ENCODE data around the gene LACTBL1. TPM values are rescaled to one million over a fixed set of nuclear protein-coding genes. Genes with fewer than 3 reads are reported as not detected.
A peak's percentile ranks its signal among the peaks of the same experiment; 100 is the strongest.

Gene LACTBL1
- total RNA-seq, 1 experiment from 2014 or later: 0.28 TPM

DNA sequence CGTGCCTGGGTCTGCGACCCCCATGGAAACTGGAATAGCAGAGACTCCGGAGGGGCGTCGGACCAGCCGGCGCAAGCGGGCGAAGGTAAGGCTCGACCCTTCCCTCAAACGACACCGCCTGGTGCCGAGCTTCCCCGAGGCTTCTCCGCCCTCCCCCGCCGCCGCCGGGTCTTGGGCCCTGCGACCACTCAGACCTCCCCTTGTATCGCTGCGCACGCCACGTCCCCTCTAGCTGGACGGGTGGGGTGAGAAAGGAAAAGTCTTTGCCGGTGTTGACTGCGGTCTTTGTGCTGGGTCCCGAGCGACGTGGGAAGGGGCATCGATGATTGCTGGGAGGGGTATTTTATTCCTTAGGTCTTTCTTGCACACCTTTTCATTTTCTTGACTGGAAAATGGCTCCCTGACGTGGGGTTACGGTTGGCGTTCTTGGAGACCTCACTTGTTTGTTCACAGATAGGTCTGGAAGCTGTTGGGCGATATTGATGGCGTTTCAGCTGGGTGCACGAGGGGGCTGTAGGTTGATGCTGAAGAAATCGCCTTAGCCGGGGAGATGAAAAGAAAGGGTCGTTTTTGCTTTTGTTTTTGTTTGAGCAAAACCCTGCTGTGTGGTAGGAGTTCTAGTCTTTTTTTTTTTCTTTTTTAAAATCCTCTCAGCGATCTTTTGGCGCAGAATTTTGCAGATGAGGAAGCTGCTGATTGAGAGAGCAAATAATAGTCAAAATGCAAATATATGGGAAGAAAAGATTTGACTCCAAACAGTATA, 47.4 kb upstream of the LACTBL1 start:
- Histone ChIP-seq H3K36me3 (ENCODE audit: low read depth) (peaks cover 24% of the 10 kb centered on the region; the same call in 1 of the 2 replicates), H3K9me2 (ENCODE audit: insufficient read depth) (no peaks in the 10 kb centered on the region), H2AFZ (peak overlapping the region; percentile 60; the same call in 1 of the 2 replicates), H3K27ac (peak overlapping the region; percentile 88), H3K27me3 (ENCODE audit: insufficient read depth, low read depth) (no peaks in the 10 kb centered on the region), H3K4me2 (peak overlapping the region; percentile 86), H3K4me3 (peak overlapping the region; percentile 86), H3K4me1 (replicated peaks; ENCODE audit: insufficient read depth) (peaks cover 39% of the 10 kb centered on the region), H3K79me2 (ENCODE audit: low read depth) (peaks cover 68% of the 10 kb centered on the region), H3F3A (ENCODE audit: insufficient read depth, low read depth) (peaks cover 20% of the 10 kb centered on the region; the same call in 1 of the 2 replicates), H4K20me1 (ENCODE audit: insufficient read depth) (peaks cover 32% of the 10 kb centered on the region), H3K9me3 (ENCODE audit: insufficient read depth, low read depth) (no peaks in the 10 kb centered on the region)
- TF ChIP-seq EZH2 (IDR thresholded peaks at IDR 0.05; ENCODE audit: low read depth) (no peak), CTCF (conservative IDR thresholded peaks at IDR 0.05) (no peak)
- ChIA-PET CTCF (no interaction called here), POLR2A (ENCODE audit: unreplicated experiment) (interaction anchor here (0.5 kb wide), 2 partner anchors 17 to 40 kb away, joined by 8 to 9 read pairs; no protein-coding TSS in a partner anchor)
- intact Hi-C loops (cut with micrococcal nuclease; ENCODE audit: unreplicated experiment): loop anchor here (1.0 to 2.0 kb wide), 2 partner anchors 10 to 43 kb away; no protein-coding TSS in a partner anchor
- BruUV-seq (replicated peaks): no TSS peak
- no peak for DNase-seq

GRCh38 chr1:23019094-23019862, 46.6 kb upstream of the LACTBL1 start, which contains the start of gene KDM1A:
KDM1A (plus strand) TSS chr1:23019468; CDS start chr1:23019597, 129 bp downstream.
- TF ChIP-seq CTCF (conservative IDR thresholded peaks at IDR 0.05) (no peak), EZH2 (IDR thresholded peaks at IDR 0.05; ENCODE audit: low read depth) (no peak)
- intact Hi-C loops (cut with micrococcal nuclease; ENCODE audit: unreplicated experiment): loop anchor here (1.0 to 2.0 kb wide), 2 partner anchors 9 to 42 kb away; no protein-coding TSS in a partner anchor
- Histone ChIP-seq H3K27me3 (ENCODE audit: insufficient read depth, low read depth) (no peaks in the 10 kb centered on the region), H3K4me1 (replicated peaks; ENCODE audit: insufficient read depth) (peaks cover 31% of the 10 kb centered on the region), H3K27ac (peak within 1 kb of the TSS; percentile 88), H3K9me2 (ENCODE audit: insufficient read depth) (no peaks in the 10 kb centered on the region), H3F3A (ENCODE audit: insufficient read depth, low read depth) (peaks cover 18% of the 10 kb centered on the region; the same call in 1 of the 2 replicates), H4K20me1 (ENCODE audit: insufficient read depth) (peaks cover 24% of the 10 kb centered on the region), H3K36me3 (ENCODE audit: low read depth) (peaks cover 24% of the 10 kb centered on the region; the same call in 1 of the 2 replicates), H3K9me3 (ENCODE audit: insufficient read depth, low read depth) (no peaks in the 10 kb centered on the region), H3K79me2 (ENCODE audit: low read depth) (peaks cover 60% of the 10 kb centered on the region), H3K4me3 (peak within 1 kb of the TSS; percentile 86), H3K4me2 (peak within 1 kb of the TSS; percentile 94), H2AFZ (peak within 1 kb of the TSS; percentile 90)
- CTCF ChIA-PET: no interaction called here
- POLR2A ChIA-PET (ENCODE audit: unreplicated experiment): interaction anchor here (0.5 to 1.0 kb wide), 5 partner anchors 8 to 265 kb away, joined by 3 to 6 read pairs (median 4); no protein-coding TSS in a partner anchor
- peak; percentile 88 to 97 for DNase-seq
- no TSS peak for BruUV-seq (replicated peaks)

DNA sequence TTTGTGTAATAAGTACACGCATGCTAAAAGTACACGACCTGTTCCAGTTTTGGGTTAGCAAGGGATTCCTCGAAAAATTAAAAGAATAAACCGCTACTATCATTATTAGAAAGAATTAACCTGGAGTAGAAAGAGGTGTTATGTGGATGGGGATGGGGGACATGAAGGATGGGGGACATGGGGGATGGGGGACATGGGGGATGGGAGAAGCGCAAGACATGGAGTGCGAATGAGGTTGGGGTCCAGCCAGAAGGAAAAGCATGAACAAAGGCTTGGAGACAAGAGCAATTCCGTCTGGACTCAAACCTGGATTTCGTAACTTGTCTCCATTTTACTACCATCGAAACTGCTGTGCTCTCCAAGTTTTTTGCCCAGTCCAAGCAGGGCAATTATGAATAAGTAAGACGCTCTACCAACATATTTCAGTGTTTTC, 46.0 kb upstream of the LACTBL1 start:
- no peak for DNase-seq
- ChIA-PET POLR2A (ENCODE audit: unreplicated experiment) (interaction anchor here (0.5 to 1.0 kb wide), 4 partner anchors 12 to 265 kb away, joined by 3 to 6 read pairs (median 5); no protein-coding TSS in a partner anchor), CTCF (no interaction called here)
- Histone ChIP-seq H3K79me2 (ENCODE audit: low read depth) (peaks cover 54% of the 10 kb centered on the region), H3K9me2 (ENCODE audit: insufficient read depth) (no peaks in the 10 kb centered on the region), H3K4me3 (peak overlapping the region; percentile 86), H3K4me1 (replicated peaks; ENCODE audit: insufficient read depth) (peaks cover 31% of the 10 kb centered on the region), H4K20me1 (ENCODE audit: insufficient read depth) (peaks cover 18% of the 10 kb centered on the region), H2AFZ (peak overlapping the region; percentile 90), H3K4me2 (peak overlapping the region; percentile 94), H3F3A (ENCODE audit: insufficient read depth, low read depth) (peaks cover 16% of the 10 kb centered on the region; the same call in 1 of the 2 replicates), H3K27ac (peak overlapping the region; percentile 88), H3K9me3 (ENCODE audit: insufficient read depth, low read depth) (no peaks in the 10 kb centered on the region), H3K27me3 (ENCODE audit: insufficient read depth, low read depth) (no peaks in the 10 kb centered on the region), H3K36me3 (ENCODE audit: low read depth) (peaks cover 24% of the 10 kb centered on the region; the same call in 1 of the 2 replicates)
- TSS peak; percentile 96 for BruUV-seq (replicated peaks)
- intact Hi-C loops (cut with micrococcal nuclease; ENCODE audit: unreplicated experiment): loop anchor here (1.0 to 2.0 kb wide), 2 partner anchors 8 to 42 kb away; no protein-coding TSS in a partner anchor
- no peak for TF ChIP-seq CTCF (conservative IDR thresholded peaks at IDR 0.05)
- TF ChIP-seq EZH2 (IDR thresholded peaks at IDR 0.05; ENCODE audit: low read depth): no peak
